ENCODE results near the gene SSBP2. TPM values are rescaled to one million over a fixed set of nuclear protein-coding genes. Genes with fewer than 3 reads are reported as not detected.

SSBP2 gene
- total and polyA plus RNA-seq, 2 of the 8 experiments (the other 6 are each of a cell fraction or from before 2014, with no cell fraction given), result 21.5 to 36.2 TPM

- H2AK5ac ChIP-seq (ENCODE audit: low read depth, low read length), result no peak overlapping the region
- no peaks in the 10 kb centered on the region for H3K79me1 ChIP-seq (ENCODE audit: low read depth, low read length)
- H2BK12ac ChIP-seq (ENCODE audit: low read depth, low read length), result no peak overlapping the region
- WGBS, 2 experiments (ENCODE audit: extremely low coverage in 1 of 2, insufficient coverage in 1 of 2, insufficient read length in 1 of 2, insufficient replicate concordance in 2 of 2, low coverage in 1 of 2, low lambda C conversion rate in 2 of 2, missing lambda C conversion rate in 1 of 2), result 87% methylated on average over 1 of the region's 1 CpG; no CpG with 5 or more reads in 1 of the 2 experiments
- H3K4ac ChIP-seq (replicated peaks; ENCODE audit: insufficient read length, low read depth, low read length), result no peak overlapping the region
- H3K4me1 ChIP-seq (replicated peaks in 1 of 4; ENCODE audit: control insufficient read depth in 3 of 4, insufficient read depth in 4 of 4, low read length in 3 of 4), result no peaks in the 10 kb centered on the region
- H4K91ac ChIP-seq (replicated peaks; ENCODE audit: insufficient read length, low read length), result no peak overlapping the region
- H3K23ac ChIP-seq (ENCODE audit: insufficient read length), result no peak overlapping the region
- H2AFZ ChIP-seq (ENCODE audit: low read length), result no peak overlapping the region
- no peaks in the 10 kb centered on the region for H3K27me3 ChIP-seq (replicated peaks in 1 of 4; ENCODE audit: control insufficient read depth in 3 of 4, extremely low read depth in 1 of 4, insufficient read depth in 3 of 4, low read length in 3 of 4)
- H2BK5ac ChIP-seq (ENCODE audit: low read depth, low read length), result no peak overlapping the region
- no peak overlapping the region for H3K4me3 ChIP-seq (ENCODE audit: extremely low read depth in 1 of 4, insufficient read depth in 2 of 4, low read depth in 3 of 4, low read length in 4 of 4)
- DNase-seq (ENCODE audit: low read depth in 1 of 2, low spot score in 2 of 2), result no peak
- TF ChIP-seq ATF3 (IDR thresholded peaks at IDR 0.05; ENCODE audit: insufficient read depth, low read depth, low read length) (no peak), RFX5 (IDR thresholded peaks at IDR 0.05; ENCODE audit: borderline replicate concordance, low read depth, low read length) (no peak), MAX (IDR thresholded peaks at IDR 0.05) (no peak), RXRA (IDR thresholded peaks at IDR 0.05; ENCODE audit: insufficient read depth, low read depth, low read length) (no peak)
- H4K8ac ChIP-seq (ENCODE audit: extremely low read depth, insufficient read depth, low read length), result no peak overlapping the region
- H3K56ac ChIP-seq (replicated peaks; ENCODE audit: insufficient read length, low read depth, low read length), result no peak overlapping the region
- H3K27ac ChIP-seq (ENCODE audit: low read depth, low read length), result no peak overlapping the region
- H2BK20ac ChIP-seq (ENCODE audit: low read length), result no peak overlapping the region
- H4K20me1 ChIP-seq (replicated peaks in 1 of 2; ENCODE audit: control insufficient read depth in 1 of 2, insufficient read depth in 2 of 2, low read length in 2 of 2), result no peaks in the 10 kb centered on the region
- no peak overlapping the region for H2BK15ac ChIP-seq (ENCODE audit: low read length)
- H3K36me3 ChIP-seq (ENCODE audit: control insufficient read depth in 2 of 4, insufficient read depth in 4 of 4, low read length in 3 of 4), result no peaks in the 10 kb centered on the region
- no peak overlapping the region for H3K18ac ChIP-seq (ENCODE audit: extremely low read depth, low read length)
- FAIRE-seq, result no peak
- no peaks in the 10 kb centered on the region for H3K9me3 ChIP-seq (ENCODE audit: insufficient read depth in 2 of 2, low read depth in 1 of 2, low read length in 1 of 2)
- ChIA-PET POLR2A (ENCODE audit: partially characterized antibody) (no interaction called here), CTCF (ENCODE audit: partially characterized antibody) (interaction anchor here (0.8 to 2.2 kb wide), 12 partner anchors 11 to 659 kb away, joined by 3 to 8 read pairs (median 4); no protein-coding TSS in a partner anchor)
- no peak overlapping the region for H4K5ac ChIP-seq (ENCODE audit: insufficient read length, low read depth, low read length)
- no peak overlapping the region for H3K9ac ChIP-seq (replicated peaks in 1 of 4; ENCODE audit: extremely low read depth in 1 of 4, low read depth in 3 of 4, low read length in 3 of 4)
- H3K4me2 ChIP-seq (ENCODE audit: insufficient read depth in 1 of 2, low read depth in 2 of 2, low read length in 2 of 2), result no peak overlapping the region
- H2BK120ac ChIP-seq (replicated peaks; ENCODE audit: low read depth, low read length), result no peak overlapping the region
- H3K14ac ChIP-seq (ENCODE audit: insufficient read length), result no peak overlapping the region
- 0 out of 2 replicates have a peak, but pooled peaks cover 2% of the 10 kb centered on the region for H3K23me2 ChIP-seq (ENCODE audit: low read depth, low read length)
- no peaks in the 10 kb centered on the region for H3K79me2 ChIP-seq (ENCODE audit: control insufficient read depth in 1 of 2, insufficient read depth in 2 of 2, low read length in 2 of 2)
These were observed 244.5 kb downstream of the SSBP2 start for GRCh38 chr5:81506378-81506777.
